ENCODE results near the gene EBLN2. TPM values are rescaled to one million over a fixed set of nuclear protein-coding genes. Genes with fewer than 3 reads are reported as not detected.
"Not testable (repeated sequence)": the region's sequence is repeated elsewhere in the genome, so short reads cannot be mapped to it uniquely, and the experiment has no call there.

Gene EBLN2
- total RNA-seq, 2 donors from 2014 or later: 9.3 to 12.2 TPM

DNA sequence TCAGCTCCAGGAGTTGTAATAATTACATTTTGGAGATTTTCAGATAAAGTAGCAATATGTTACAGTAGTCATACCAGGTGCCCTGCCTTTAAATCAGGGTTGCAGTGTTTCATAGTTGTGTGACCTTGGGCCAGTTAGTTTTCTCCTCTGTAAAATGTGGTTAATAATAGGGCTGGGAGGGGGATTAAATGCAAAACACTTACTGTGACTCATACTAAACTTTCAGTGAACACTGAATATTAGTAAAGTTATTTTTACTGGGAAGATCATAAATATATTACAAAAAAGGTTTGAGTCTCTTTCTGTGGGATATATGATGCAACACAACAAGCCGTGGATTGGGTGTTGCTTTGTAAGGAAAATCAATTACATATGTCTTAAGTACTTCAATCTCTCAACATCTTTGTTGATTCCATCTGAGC lies 1.1 kb upstream of the EBLN2 start:
- H3K27ac Mint-ChIP-seq: no peak overlapping the region
- no peaks in the 10 kb centered on the region for H3K9me3 Mint-ChIP-seq
- H3K9ac ChIP-seq (ENCODE audit: extremely low read depth, low read length, poor library complexity, severe bottlenecking): no peak overlapping the region
- H3K4me3 Mint-ChIP-seq: no peak overlapping the region
- peaks cover 74% of the 10 kb centered on the region for H3K36me3 ChIP-seq (ENCODE audit: control insufficient read depth, insufficient read depth, low read length)
- TF ChIP-seq, protein P1, sequence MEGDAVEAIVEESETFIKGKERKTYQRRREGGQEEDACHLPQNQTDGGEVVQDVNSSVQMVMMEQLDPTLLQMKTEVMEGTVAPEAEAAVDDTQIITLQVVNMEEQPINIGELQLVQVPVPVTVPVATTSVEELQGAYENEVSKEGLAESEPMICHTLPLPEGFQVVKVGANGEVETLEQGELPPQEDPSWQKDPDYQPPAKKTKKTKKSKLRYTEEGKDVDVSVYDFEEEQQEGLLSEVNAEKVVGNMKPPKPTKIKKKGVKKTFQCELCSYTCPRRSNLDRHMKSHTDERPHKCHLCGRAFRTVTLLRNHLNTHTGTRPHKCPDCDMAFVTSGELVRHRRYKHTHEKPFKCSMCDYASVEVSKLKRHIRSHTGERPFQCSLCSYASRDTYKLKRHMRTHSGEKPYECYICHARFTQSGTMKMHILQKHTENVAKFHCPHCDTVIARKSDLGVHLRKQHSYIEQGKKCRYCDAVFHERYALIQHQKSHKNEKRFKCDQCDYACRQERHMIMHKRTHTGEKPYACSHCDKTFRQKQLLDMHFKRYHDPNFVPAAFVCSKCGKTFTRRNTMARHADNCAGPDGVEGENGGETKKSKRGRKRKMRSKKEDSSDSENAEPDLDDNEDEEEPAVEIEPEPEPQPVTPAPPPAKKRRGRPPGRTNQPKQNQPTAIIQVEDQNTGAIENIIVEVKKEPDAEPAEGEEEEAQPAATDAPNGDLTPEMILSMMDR (conservative IDR thresholded peaks at IDR 0.05): no peak
- no peak overlapping the region for H3K4me3 ChIP-seq (ENCODE audit: low read length)
- peaks cover 49% of the 10 kb centered on the region for H3K36me3 Mint-ChIP-seq (ENCODE audit: low read depth)
- no peaks in the 10 kb centered on the region for H3K27me3 ChIP-seq (ENCODE audit: control insufficient read depth, insufficient read depth, low read length, poor library complexity, severe bottlenecking)
- H3K9me3 ChIP-seq (ENCODE audit: control insufficient read depth, low read length): no peaks in the 10 kb centered on the region
- 90% methylated on average over 1 of the region's 1 CpG; no CpG with 5 or more reads in 1 of the 2 experiments for WGBS, 2 experiments (ENCODE audit: insufficient coverage in 1 of 2, insufficient read length in 1 of 2)
- H3K27ac ChIP-seq (ENCODE audit: low read depth, low read length): no peak overlapping the region
- H3K4me1 ChIP-seq (ENCODE audit: control insufficient read depth, insufficient read depth, low read length): no peaks in the 10 kb centered on the region
- no peaks in the 10 kb centered on the region for H3K4me1 Mint-ChIP-seq
- H3K27me3 Mint-ChIP-seq (ENCODE audit: insufficient read depth): no peaks in the 10 kb centered on the region
- DNase-seq: no peak

DNA sequence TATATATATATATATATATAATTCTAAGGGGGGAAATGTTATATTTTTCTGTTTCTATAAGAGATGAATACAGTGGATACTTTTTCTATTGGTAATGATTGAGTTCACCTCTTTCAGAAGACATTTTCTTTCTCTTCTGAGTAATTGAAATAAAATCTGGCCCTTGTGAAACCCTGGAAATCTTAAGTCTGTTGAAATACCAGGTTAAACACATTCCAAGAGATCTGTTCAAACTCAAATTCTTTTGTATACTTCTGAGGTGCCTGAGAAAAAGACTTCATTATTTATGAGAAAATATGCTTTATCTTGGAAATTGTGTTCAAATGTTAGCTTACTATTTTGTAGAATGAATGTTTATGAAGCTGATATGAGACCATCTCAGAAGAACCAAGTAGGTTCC lies 4.8 kb downstream of the EBLN2 start:
- peaks cover 72% of the 10 kb centered on the region for H3K36me3 ChIP-seq (ENCODE audit: control insufficient read depth, insufficient read depth, low read length)
- H3K27me3 ChIP-seq (ENCODE audit: control insufficient read depth, insufficient read depth, low read length, poor library complexity, severe bottlenecking); H3K27ac ChIP-seq (ENCODE audit: low read depth, low read length); H3K9ac ChIP-seq (ENCODE audit: extremely low read depth, low read length, poor library complexity, severe bottlenecking); H3K4me3 ChIP-seq (ENCODE audit: low read length); H3K27ac Mint-ChIP-seq; H3K4me3 Mint-ChIP-seq; H3K27me3 Mint-ChIP-seq (ENCODE audit: insufficient read depth); DNase-seq; H3K9me3 Mint-ChIP-seq; H3K9me3 ChIP-seq (ENCODE audit: control insufficient read depth, low read length); H3K4me1 ChIP-seq (ENCODE audit: control insufficient read depth, insufficient read depth, low read length); H3K4me1 Mint-ChIP-seq: not testable (repeated sequence)
- H3K36me3 Mint-ChIP-seq (ENCODE audit: low read depth): peaks cover 44% of the 10 kb centered on the region

DNA sequence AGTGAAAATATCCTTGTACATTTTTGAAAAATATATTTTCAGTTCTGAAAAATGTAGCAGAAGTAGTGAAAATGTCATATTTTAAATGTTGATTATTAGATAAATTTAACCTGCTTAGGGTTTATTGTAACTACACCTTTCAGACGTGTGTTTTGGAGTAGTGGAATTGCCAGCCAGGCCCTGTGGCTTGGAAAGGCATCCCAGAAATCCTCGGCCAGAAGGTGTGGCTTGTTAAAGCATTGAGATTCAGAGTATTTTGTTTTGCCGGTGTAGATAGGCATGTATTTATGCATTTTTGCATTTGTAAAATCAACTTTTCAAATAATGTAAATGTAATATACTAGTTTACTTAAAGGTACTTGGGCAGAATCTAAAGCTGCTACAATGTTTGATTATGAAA lies 7.0 kb downstream of the EBLN2 start:
- Histone ChIP-seq H3K27ac (ENCODE audit: low read depth, low read length) (no peak overlapping the region), H3K36me3 (ENCODE audit: control insufficient read depth, insufficient read depth, low read length) (peaks cover 52% of the 10 kb centered on the region), H3K4me1 (ENCODE audit: control insufficient read depth, insufficient read depth, low read length) (no peaks in the 10 kb centered on the region), H3K9ac (ENCODE audit: extremely low read depth, low read length, poor library complexity, severe bottlenecking) (no peak overlapping the region), H3K27me3 (ENCODE audit: control insufficient read depth, insufficient read depth, low read length, poor library complexity, severe bottlenecking) (no peaks in the 10 kb centered on the region), H3K4me3 (ENCODE audit: low read length) (no peak overlapping the region), H3K9me3 (ENCODE audit: control insufficient read depth, low read length) (no peaks in the 10 kb centered on the region)
- no peaks in the 10 kb centered on the region for H3K9me3 Mint-ChIP-seq
- TF ChIP-seq, protein P1 (conservative IDR thresholded peaks at IDR 0.05): no peak
- peaks cover 13% of the 10 kb centered on the region for H3K4me1 Mint-ChIP-seq
- no peak for DNase-seq
- 100% methylated on average over 2 of the region's 3 CpGs; no CpG with 5 or more reads in 1 of the 2 experiments for WGBS, 2 experiments (ENCODE audit: insufficient coverage in 1 of 2, insufficient read length in 1 of 2)
- H3K4me3 Mint-ChIP-seq: no peak overlapping the region
- H3K36me3 Mint-ChIP-seq (ENCODE audit: low read depth): peaks cover 28% of the 10 kb centered on the region
- no peak overlapping the region for H3K27ac Mint-ChIP-seq
- H3K27me3 Mint-ChIP-seq (ENCODE audit: insufficient read depth): no peaks in the 10 kb centered on the region

- Histone ChIP-seq H3K4me3 (ENCODE audit: low read length) (no peak overlapping the region), H3K4me1 (ENCODE audit: control insufficient read depth, insufficient read depth, low read length) (no peaks in the 10 kb centered on the region), H3K27me3 (ENCODE audit: control insufficient read depth, insufficient read depth, low read length, poor library complexity, severe bottlenecking) (no peaks in the 10 kb centered on the region), H3K27ac (ENCODE audit: low read depth, low read length) (no peak overlapping the region), H3K9me3 (ENCODE audit: control insufficient read depth, low read length) (no peaks in the 10 kb centered on the region), H3K36me3 (ENCODE audit: control insufficient read depth, insufficient read depth, low read length) (peaks cover 44% of the 10 kb centered on the region), H3K9ac (ENCODE audit: extremely low read depth, low read length, poor library complexity, severe bottlenecking) (no peak overlapping the region)
- Mint-ChIP-seq H3K27ac (no peak overlapping the region), H3K36me3 (ENCODE audit: low read depth) (peaks cover 26% of the 10 kb centered on the region), H3K4me1 (peaks cover 13% of the 10 kb centered on the region), H3K9me3 (no peaks in the 10 kb centered on the region), H3K4me3 (no peak overlapping the region), H3K27me3 (ENCODE audit: insufficient read depth) (no peaks in the 10 kb centered on the region)
- TF ChIP-seq, protein P1 (conservative IDR thresholded peaks at IDR 0.05): no peak
- WGBS, 2 experiments (ENCODE audit: insufficient coverage in 1 of 2, insufficient read length in 1 of 2): 77 to 94% methylated on average over 2 to 5 of the region's 5 CpGs
- DNase-seq: no peak
These were observed 7.7 kb downstream of the EBLN2 start for GRCh38 chr3:73069187-73069586.
